ENCODE results near the gene OR6M1. TPM values are rescaled to one million over a fixed set of nuclear protein-coding genes. Genes with fewer than 3 reads are reported as not detected.

OR6M1 gene
- total and polyA plus RNA-seq, 8 donors, result not detected

- Histone ChIP-seq H3K4me3 (no peak overlapping the region), H3K27me3 (no peaks in the 10 kb centered on the region), H3K9me3 (no peaks in the 10 kb centered on the region), H3K4me1 (no peaks in the 10 kb centered on the region), H3K27ac (no peak overlapping the region), H3K36me3 (no peaks in the 10 kb centered on the region)
- 68 to 85% (median 77%) methylated on average over 6 of the region's 6 CpGs for WGBS, 5 donors
- intact Hi-C loops (cut with DNase I; ENCODE audit: low total_unique reads), result no loop called here
- no peak for DNase-seq
- TF ChIP-seq EP300 (IDR thresholded peaks at IDR 0.05) (no peak), POLR2AphosphoS5 (IDR thresholded peaks at IDR 0.05) (no peak), POLR2A (IDR thresholded peaks at IDR 0.05) (no peak)
- TF ChIP-seq, protein P1, sequence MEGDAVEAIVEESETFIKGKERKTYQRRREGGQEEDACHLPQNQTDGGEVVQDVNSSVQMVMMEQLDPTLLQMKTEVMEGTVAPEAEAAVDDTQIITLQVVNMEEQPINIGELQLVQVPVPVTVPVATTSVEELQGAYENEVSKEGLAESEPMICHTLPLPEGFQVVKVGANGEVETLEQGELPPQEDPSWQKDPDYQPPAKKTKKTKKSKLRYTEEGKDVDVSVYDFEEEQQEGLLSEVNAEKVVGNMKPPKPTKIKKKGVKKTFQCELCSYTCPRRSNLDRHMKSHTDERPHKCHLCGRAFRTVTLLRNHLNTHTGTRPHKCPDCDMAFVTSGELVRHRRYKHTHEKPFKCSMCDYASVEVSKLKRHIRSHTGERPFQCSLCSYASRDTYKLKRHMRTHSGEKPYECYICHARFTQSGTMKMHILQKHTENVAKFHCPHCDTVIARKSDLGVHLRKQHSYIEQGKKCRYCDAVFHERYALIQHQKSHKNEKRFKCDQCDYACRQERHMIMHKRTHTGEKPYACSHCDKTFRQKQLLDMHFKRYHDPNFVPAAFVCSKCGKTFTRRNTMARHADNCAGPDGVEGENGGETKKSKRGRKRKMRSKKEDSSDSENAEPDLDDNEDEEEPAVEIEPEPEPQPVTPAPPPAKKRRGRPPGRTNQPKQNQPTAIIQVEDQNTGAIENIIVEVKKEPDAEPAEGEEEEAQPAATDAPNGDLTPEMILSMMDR (IDR thresholded peaks at IDR 0.05), result no peak
Measured at GRCh38 chr11:123841174-123841573, 35.0 kb upstream of the OR6M1 start.

- H3K9me3 ChIP-seq, result no peaks in the 10 kb centered on the region
- H3K27ac ChIP-seq, result no peak overlapping the region
- no peaks in the 10 kb centered on the region for H3K4me1 ChIP-seq
- H3K36me3 ChIP-seq, result no peaks in the 10 kb centered on the region
- TF ChIP-seq, protein P1 (IDR thresholded peaks at IDR 0.05), result no peak
- TF ChIP-seq POLR2A (IDR thresholded peaks at IDR 0.05) (no peak), POLR2AphosphoS5 (IDR thresholded peaks at IDR 0.05) (no peak), EP300 (IDR thresholded peaks at IDR 0.05) (no peak)
- no peak for DNase-seq
- no peak overlapping the region for H3K4me3 ChIP-seq
- intact Hi-C loops (cut with DNase I; ENCODE audit: low total_unique reads), result no loop called here
- 82 to 95% (median 85%) methylated on average over 5 of the region's 5 CpGs for WGBS, 5 donors
- H3K27me3 ChIP-seq, result no peaks in the 10 kb centered on the region
Measured at GRCh38 chr11:123839131-123839530, 33.0 kb upstream of the OR6M1 start.

DNA sequence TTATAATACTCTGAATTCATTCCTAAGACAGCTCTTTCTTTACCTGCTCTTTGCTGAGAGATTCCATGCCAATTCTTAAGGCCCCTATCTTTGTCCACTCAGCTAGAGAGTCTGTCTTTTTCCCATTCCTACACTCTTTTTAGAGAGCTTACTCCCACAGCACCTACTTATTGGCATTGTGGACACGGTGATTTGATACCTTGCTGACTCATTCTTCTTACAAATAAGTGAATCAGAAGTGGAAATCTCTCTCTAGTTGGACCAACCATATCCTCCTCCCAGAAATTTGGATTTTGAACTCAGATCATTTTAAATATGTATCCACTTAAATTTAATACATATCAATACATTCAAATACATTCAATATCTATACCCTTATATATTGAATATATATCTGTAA lies 32.5 kb upstream of the OR6M1 start:
- Histone ChIP-seq H3K9me3 (no peaks in the 10 kb centered on the region), H3K36me3 (no peaks in the 10 kb centered on the region), H3K27ac (no peak overlapping the region), H3K4me1 (no peaks in the 10 kb centered on the region), H3K27me3 (no peaks in the 10 kb centered on the region), H3K4me3 (no peak overlapping the region)
- intact Hi-C loops (cut with DNase I; ENCODE audit: low total_unique reads), result no loop called here
- TF ChIP-seq POLR2A (IDR thresholded peaks at IDR 0.05) (no peak), POLR2AphosphoS5 (IDR thresholded peaks at IDR 0.05) (no peak), EP300 (IDR thresholded peaks at IDR 0.05) (no peak)
- TF ChIP-seq, protein P1 (IDR thresholded peaks at IDR 0.05), result no peak
- DNase-seq, result no peak
- 17 to 42% (median 29%) methylated on average over 1 of the region's 1 CpG for WGBS, 5 donors

- DNase-seq, result no peak
- TF ChIP-seq, protein P1 (IDR thresholded peaks at IDR 0.05), result no peak
- TF ChIP-seq EP300 (IDR thresholded peaks at IDR 0.05) (no peak), POLR2AphosphoS5 (IDR thresholded peaks at IDR 0.05) (no peak), POLR2A (IDR thresholded peaks at IDR 0.05) (no peak)
- Histone ChIP-seq H3K9me3 (no peaks in the 10 kb centered on the region), H3K4me1 (no peaks in the 10 kb centered on the region), H3K27me3 (no peaks in the 10 kb centered on the region), H3K36me3 (no peaks in the 10 kb centered on the region), H3K27ac (no peak overlapping the region), H3K4me3 (no peak overlapping the region)
- WGBS, 5 donors, result 23 to 45% (median 25%) methylated on average over 3 of the region's 3 CpGs
- intact Hi-C loops (cut with DNase I; ENCODE audit: low total_unique reads), result no loop called here
Measured at GRCh38 chr11:123838199-123838598, 32.0 kb upstream of the OR6M1 start.
